ENCODE results near the gene SCNN1A. TPM values are rescaled to one million over a fixed set of nuclear protein-coding genes. Genes with fewer than 3 reads are reported as not detected.
A peak's percentile ranks its signal among the peaks of the same experiment; 100 is the strongest.

Gene SCNN1A
- total and polyA plus RNA-seq, 4 donors = 86.6 to 312 (median 125) TPM

- H3K4me3 ChIP-seq = no peak overlapping the region
- H3K9me3 ChIP-seq (ENCODE audit: control insufficient read depth in 4 of 4, insufficient read depth in 3 of 4, low read length in 3 of 4) = no peaks in the 10 kb centered on the region
- whole genome bisulfite sequencing, 2 donors = 83 to 88% methylated on average over 15 of the region's 15 CpGs
- DNase-seq (no peak), ATAC-seq (ENCODE audit: insufficient read depth, low FRiP score) (no peak)
- H3K36me3 ChIP-seq (ENCODE audit: control insufficient read depth in 4 of 4, insufficient read depth in 4 of 4, low read length in 4 of 4) = peaks cover 0 to 39% (median 32%) of the 10 kb centered on the region in 4 donors
- H3K4me1 ChIP-seq (ENCODE audit: control insufficient read depth in 5 of 5, insufficient read depth in 5 of 5, low read length in 5 of 5) = peaks cover 0 to 11% (median 1%) of the 10 kb centered on the region in 5 donors
- TF ChIP-seq CTCF (IDR thresholded peaks at IDR 0.05; ENCODE audit: control extremely low read depth, extremely low read depth) = no peak
- no peaks in the 10 kb centered on the region for H3K27me3 ChIP-seq (ENCODE audit: control insufficient read depth in 3 of 3, insufficient read depth in 3 of 3, low read length in 2 of 3)
- H3K27ac ChIP-seq (ENCODE audit: low read depth in 1 of 2, low read length in 1 of 2) = no peak overlapping the region
- no peak overlapping the region for H3K9ac ChIP-seq (ENCODE audit: insufficient read depth in 1 of 2, low read length in 2 of 2)
Observed at GRCh38 chr12:6390084-6390799, 14.9 kb upstream of the SCNN1A start.

GRCh38 chr12:6387541-6387940 is 12.2 kb upstream of the SCNN1A start:
- ATAC-seq (ENCODE audit: insufficient read depth, low FRiP score) (no peak), DNase-seq (no peak)
- Histone ChIP-seq H3K9me3 (ENCODE audit: control insufficient read depth in 4 of 4, insufficient read depth in 3 of 4, low read length in 3 of 4) (no peaks in the 10 kb centered on the region), H3K27ac (ENCODE audit: low read depth in 1 of 2, low read length in 1 of 2) (peak overlapping the region in 1 of 2 donors; percentile 35), H3K4me1 (ENCODE audit: control insufficient read depth in 5 of 5, insufficient read depth in 5 of 5, low read length in 5 of 5) (peaks cover 0 to 24% (median 11%) of the 10 kb centered on the region in 5 donors), H3K36me3 (ENCODE audit: control insufficient read depth in 4 of 4, insufficient read depth in 4 of 4, low read length in 4 of 4) (peaks cover 0 to 39% (median 27%) of the 10 kb centered on the region in 4 donors), H3K27me3 (ENCODE audit: control insufficient read depth in 3 of 3, insufficient read depth in 3 of 3, low read length in 2 of 3) (no peaks in the 10 kb centered on the region), H3K4me3 (no peak overlapping the region), H3K9ac (ENCODE audit: insufficient read depth in 1 of 2, low read length in 2 of 2) (no peak overlapping the region)
- WGBS, 2 donors = 93 to 94% methylated on average over 7 of the region's 7 CpGs
- no peak for TF ChIP-seq CTCF (IDR thresholded peaks at IDR 0.05; ENCODE audit: control extremely low read depth, extremely low read depth)

- Histone ChIP-seq H3K4me1 (ENCODE audit: control insufficient read depth in 5 of 5, insufficient read depth in 5 of 5, low read length in 5 of 5) (peaks cover 0 to 25% (median 16%) of the 10 kb centered on the region in 5 donors), H3K27ac (ENCODE audit: low read depth in 1 of 2, low read length in 1 of 2) (no peak overlapping the region), H3K9me3 (ENCODE audit: control insufficient read depth in 4 of 4, insufficient read depth in 3 of 4, low read length in 3 of 4) (no peaks in the 10 kb centered on the region), H3K27me3 (ENCODE audit: control insufficient read depth in 3 of 3, insufficient read depth in 3 of 3, low read length in 2 of 3) (no peaks in the 10 kb centered on the region), H3K36me3 (ENCODE audit: control insufficient read depth in 4 of 4, insufficient read depth in 4 of 4, low read length in 4 of 4) (peaks cover 0 to 39% (median 26%) of the 10 kb centered on the region in 4 donors), H3K9ac (ENCODE audit: insufficient read depth in 1 of 2, low read length in 2 of 2) (no peak overlapping the region), H3K4me3 (no peak overlapping the region)
- 44 to 77% methylated on average over 1 of the region's 1 CpG for WGBS, 2 donors
- ATAC-seq (ENCODE audit: insufficient read depth, low FRiP score) (no peak), DNase-seq (no peak)
- TF ChIP-seq CTCF (IDR thresholded peaks at IDR 0.05; ENCODE audit: control extremely low read depth, extremely low read depth) = no peak
Observed at GRCh38 chr12:6386491-6386890, 11.1 kb upstream of the SCNN1A start.

All from lung (tissue), 12 donors.